IPS-18c (cell line): ENCODE results near the gene MRPS15.

ENCODE experiments used
- H3K4me3 ChIP-seq: 2 replicates; pipeline ENCODE4 v1.7.0; 2013; ENCODE audit warnings: low read depth, mild to moderate bottlenecking, low read length, moderate library complexity; ENCODE audit not compliant: insufficient read depth
- H3K9me3 ChIP-seq: one replicate; pipeline ENCODE4 v1.6.1; 2013; ENCODE audit warnings: mild to moderate bottlenecking, low read length, moderate library complexity; ENCODE audit not compliant: control insufficient read depth, insufficient read depth

MRPS15 gene

GRCh38 chr1:36467700-36468455 is 3.7 kb upstream of the MRPS15 start:
- no peak overlapping the region for H3K4me3 ChIP-seq

GRCh38 chr1:36467027-36467410 is 2.8 kb upstream of the MRPS15 start:
- Histone ChIP-seq H3K9me3 (no peaks in the 10 kb centered on the region), H3K4me3 (no peak overlapping the region)

More at GRCh38 chr1:36467700-36468455, 3.7 kb upstream of the MRPS15 start:
- H3K9me3 ChIP-seq: no peaks in the 10 kb centered on the region

GRCh38 chr1:36466370-36467026 is 2.3 kb upstream of the MRPS15 start:
- Histone ChIP-seq H3K4me3 (no peak overlapping the region), H3K9me3 (no peaks in the 10 kb centered on the region)

- H3K4me3 ChIP-seq: no peak overlapping the region
- no peaks in the 10 kb centered on the region for H3K9me3 ChIP-seq
Measured at GRCh38 chr1:36465731-36466369, 1.7 kb upstream of the MRPS15 start.

GRCh38 chr1:36464605-36465393 is 615 bp upstream of the MRPS15 start:
- no peaks in the 10 kb centered on the region for H3K9me3 ChIP-seq

GRCh38 chr1:36463463-36463802 is 751 bp downstream of the MRPS15 start:
- H3K4me3 ChIP-seq: peak overlapping the region; percentile 95

More at GRCh38 chr1:36464605-36465393, 615 bp upstream of the MRPS15 start:
- H3K4me3 ChIP-seq: peak overlapping the region; percentile 95

GRCh38 chr1:36458910-36459309 is 5.3 kb downstream of the MRPS15 start:
- Histone ChIP-seq H3K9me3 (no peaks in the 10 kb centered on the region), H3K4me3 (no peak overlapping the region)

More at GRCh38 chr1:36463463-36463802, 751 bp downstream of the MRPS15 start:
- H3K9me3 ChIP-seq: no peaks in the 10 kb centered on the region

GRCh38 chr1:36457691-36458090 is 6.5 kb downstream of the MRPS15 start:
- Histone ChIP-seq H3K9me3 (no peaks in the 10 kb centered on the region), H3K4me3 (no peak overlapping the region)

GRCh38 chr1:36456391-36456928 is 7.7 kb downstream of the MRPS15 start:
- no peaks in the 10 kb centered on the region for H3K9me3 ChIP-seq
- no peak overlapping the region for H3K4me3 ChIP-seq

- Histone ChIP-seq H3K4me3 (no peak overlapping the region), H3K9me3 (no peaks in the 10 kb centered on the region)
Measured at GRCh38 chr1:36455386-36455785, 8.8 kb downstream of the MRPS15 start.

GRCh38 chr1:36453600-36454388 is 10.4 kb downstream of the MRPS15 start:
- no peak overlapping the region for H3K4me3 ChIP-seq
- no peaks in the 10 kb centered on the region for H3K9me3 ChIP-seq

- Histone ChIP-seq H3K4me3 (no peak overlapping the region), H3K9me3 (no peaks in the 10 kb centered on the region)
Measured at GRCh38 chr1:36453051-36453450, 11.1 kb downstream of the MRPS15 start.

- H3K9me3 ChIP-seq: no peaks in the 10 kb centered on the region
- peak overlapping the region; percentile 69 for H3K4me3 ChIP-seq
Measured at GRCh38 chr1:36450919-36451305, 13.3 kb downstream of the MRPS15 start.

- Histone ChIP-seq H3K4me3 (peak within 1 kb of the TSS; percentile 69), H3K9me3 (no peaks in the 10 kb centered on the region)
Measured at GRCh38 chr1:36450270-36450918, 13.8 kb downstream of the MRPS15 start, which contains the start of gene OSCP1. TSS of gene OSCP1 (minus strand) at chr1:36450451. CDS start at chr1:36450369, 82 bp downstream.

GRCh38 chr1:36448530-36449056 is 15.6 kb downstream of the MRPS15 start:
- Histone ChIP-seq H3K9me3 (no peaks in the 10 kb centered on the region), H3K4me3 (no peak overlapping the region)

GRCh38 chr1:36447450-36447849 is 16.7 kb downstream of the MRPS15 start:
- no peak overlapping the region for H3K4me3 ChIP-seq
- no peaks in the 10 kb centered on the region for H3K9me3 ChIP-seq
